Suprapubic skin (tissue), 4 donors: ENCODE data around the gene TSPY10. TPM values are rescaled to one million over a fixed set of nuclear protein-coding genes. Genes with fewer than 3 reads are reported as not detected.
"Not testable (repeated sequence)": the region's sequence is repeated elsewhere in the genome, so short reads cannot be mapped to it uniquely, and the experiment has no call there.

Experiments used
- DNase-seq, 2 donors: peaks; one replicate each; pipeline ENCODE4 v3.0.0-alpha.2; 2019; ENCODE audit warnings: low spot score in 2 of 2
- H3K27ac ChIP-seq: fragments of 200-600 bp; sonication (generic); one replicate; pipeline ENCODE4 v1.5.1; 2019
- H3K27me3 ChIP-seq: fragments of 200-600 bp; sonication (generic); one replicate; pipeline ENCODE4 v1.5.1; 2019
- H3K36me3 ChIP-seq: fragments of 200-600 bp; sonication (generic); one replicate; pipeline ENCODE4 v1.5.1; 2019
- H3K4me1 ChIP-seq: fragments of 200-600 bp; sonication (generic); one replicate; pipeline ENCODE4 v1.5.1; 2019
- H3K4me3 ChIP-seq: fragments of 200-600 bp; sonication (generic); one replicate; pipeline ENCODE4 v1.5.1; 2019; ENCODE audit warnings: mild to moderate bottlenecking
- H3K9me3 ChIP-seq: fragments of 200-600 bp; sonication (generic); one replicate; pipeline ENCODE4 v1.5.1; 2019
- WGBS: methylation state at CpG from one replicate; pipeline ENCODE4 v1.1.5; 2018; 5-methylcytosine and 5-hydroxymethylcytosine counted together
- total RNA-seq, 4 donors: library from RNA; depleted of rRNA; stranded (reverse); fragments of >200 nt; gene quantifications; one replicate each; pipeline ENCODE4 v1.1.0, GENCODE V29; 2016

The TSPY10 gene, protein sequence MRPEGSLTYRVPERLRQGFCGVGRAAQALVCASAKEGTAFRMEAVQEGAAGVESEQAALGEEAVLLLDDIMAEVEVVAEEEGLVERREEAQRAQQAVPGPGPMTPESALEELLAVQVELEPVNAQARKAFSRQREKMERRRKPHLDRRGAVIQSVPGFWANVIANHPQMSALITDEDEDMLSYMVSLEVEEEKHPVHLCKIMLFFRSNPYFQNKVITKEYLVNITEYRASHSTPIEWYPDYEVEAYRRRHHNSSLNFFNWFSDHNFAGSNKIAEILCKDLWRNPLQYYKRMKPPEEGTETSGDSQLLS
- not detected for total RNA-seq

DNA sequence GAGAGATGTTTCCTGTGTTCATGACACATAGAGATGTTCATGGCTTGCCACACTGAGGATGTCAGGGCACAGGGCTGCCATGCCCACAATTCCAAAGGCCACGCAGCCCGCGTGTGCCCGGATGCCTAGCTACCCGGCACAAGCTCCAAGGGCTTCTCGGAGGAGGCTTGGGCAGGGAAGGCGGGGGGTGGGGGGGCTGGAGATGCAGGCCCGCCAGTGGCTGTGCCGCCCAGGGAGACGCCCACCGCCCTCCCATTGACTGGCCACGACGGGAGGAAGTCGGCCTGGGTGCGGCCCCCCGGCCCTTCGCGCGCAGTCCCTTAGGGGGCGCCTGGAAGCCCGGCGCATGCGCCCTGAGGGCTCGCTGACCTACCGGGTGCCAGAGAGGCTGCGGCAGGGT, at the start of gene TSPY10:
Gene TSPY10 (plus strand): TSS at position 301 of the 400 bp plus-strand sequence. CDS start 46 bp downstream, at position 347.
- WGBS, result no CpG with 5 or more reads among the region's 26 CpGs
- DNase-seq, H3K4me1 ChIP-seq: not testable (repeated sequence)

DNA sequence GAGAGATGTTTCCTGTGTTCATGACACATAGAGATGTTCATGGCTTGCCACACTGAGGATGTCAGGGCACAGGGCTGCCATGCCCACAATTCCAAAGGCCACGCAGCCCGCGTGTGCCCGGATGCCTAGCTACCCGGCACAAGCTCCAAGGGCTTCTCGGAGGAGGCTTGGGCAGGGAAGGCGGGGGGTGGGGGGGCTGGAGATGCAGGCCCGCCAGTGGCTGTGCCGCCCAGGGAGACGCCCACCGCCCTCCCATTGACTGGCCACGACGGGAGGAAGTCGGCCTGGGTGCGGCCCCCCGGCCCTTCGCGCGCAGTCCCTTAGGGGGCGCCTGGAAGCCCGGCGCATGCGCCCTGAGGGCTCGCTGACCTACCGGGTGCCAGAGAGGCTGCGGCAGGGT, 40.7 kb upstream of the TSPY10 start, which contains the start of gene TSPY9:
Gene TSPY9 (plus strand): TSS at position 301 of the 400 bp plus-strand sequence. CDS start 46 bp downstream, at position 347.
- not testable (repeated sequence) for H3K4me3 ChIP-seq, DNase-seq, H3K4me1 ChIP-seq, H3K9me3 ChIP-seq, H3K27me3 ChIP-seq, H3K27ac ChIP-seq, H3K36me3 ChIP-seq
- no CpG with 5 or more reads among the region's 26 CpGs for WGBS

More for the DNA sequence above, at the start of gene TSPY10:
- H3K27ac ChIP-seq, H3K36me3 ChIP-seq, H3K27me3 ChIP-seq, H3K4me3 ChIP-seq, H3K9me3 ChIP-seq: not testable (repeated sequence)

DNA sequence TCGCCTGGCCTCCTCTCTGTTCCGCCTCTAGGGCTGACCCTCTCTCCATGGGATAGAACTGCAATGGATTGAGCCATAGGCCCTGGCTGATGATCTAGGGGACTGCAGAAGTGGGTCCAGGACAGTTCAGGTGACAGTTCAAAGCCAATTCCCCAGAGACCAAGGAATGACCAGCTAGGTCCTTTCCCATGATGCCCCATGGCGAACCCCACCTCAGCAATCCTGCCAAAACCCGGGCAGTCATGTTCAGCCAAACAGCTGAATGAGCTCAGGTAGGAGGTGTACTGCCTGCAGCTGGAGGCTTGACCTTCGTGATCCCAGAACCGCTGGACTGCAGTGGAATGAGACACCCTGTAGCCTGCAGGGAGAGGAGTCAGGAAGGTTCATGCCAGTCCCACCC, 23.3 kb upstream of the TSPY10 start:
- WGBS, result no CpG with 5 or more reads among the region's 6 CpGs
- H3K4me3 ChIP-seq, H3K27me3 ChIP-seq, H3K27ac ChIP-seq, H3K9me3 ChIP-seq, H3K36me3 ChIP-seq, H3K4me1 ChIP-seq: not testable (repeated sequence)
- peak in 1 of 2 donors; percentile 62 for DNase-seq

DNA sequence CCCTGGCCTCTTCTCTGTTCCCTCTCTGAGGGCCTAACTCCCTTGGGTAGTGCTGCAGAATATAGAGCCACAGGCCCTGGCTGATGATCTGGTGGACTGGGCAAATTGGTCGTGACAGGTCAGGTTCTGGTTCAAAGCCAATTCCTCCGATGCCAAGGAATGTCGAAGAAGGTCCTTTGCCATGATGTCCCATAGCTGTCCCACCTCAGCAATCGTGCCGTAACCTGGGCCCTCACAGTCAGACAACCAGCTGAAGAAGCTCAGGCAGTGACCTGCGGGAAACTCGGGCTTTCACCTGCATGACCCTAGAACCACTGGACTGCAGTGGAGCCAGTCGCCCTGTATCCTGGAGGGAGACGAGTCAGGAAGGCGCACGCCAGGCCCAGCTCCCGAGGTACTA, 11.4 kb upstream of the TSPY10 start:
- H3K9me3 ChIP-seq, H3K4me1 ChIP-seq, H3K27me3 ChIP-seq, H3K36me3 ChIP-seq, H3K27ac ChIP-seq, H3K4me3 ChIP-seq: not testable (repeated sequence)
- WGBS, result no CpG with 5 or more reads among the region's 12 CpGs
- DNase-seq, result peak in 1 of 2 donors; percentile 68

Other genes starting within 250 kb of the TSPY10 start
- gene TSPY4, start 190.4 kb upstream of the TSPY10 start, total RNA-seq, result not detected
- not detected for gene TSPY8, start 170.1 kb upstream of the TSPY10 start, total RNA-seq
- gene TSPY3, start 129.5 kb upstream of the TSPY10 start, total RNA-seq, result not detected
- gene TSPY1, start 60.9 kb upstream of the TSPY10 start, total RNA-seq, result not detected
- not detected for gene TSPY9, start 40.6 kb upstream of the TSPY10 start, total RNA-seq